K562 (cell line): ENCODE results near the gene RPH3AL. TPM values are rescaled to one million over a fixed set of nuclear protein-coding genes. Genes with fewer than 3 reads are reported as not detected.
"Not testable (repeated sequence)": the region's sequence is repeated elsewhere in the genome, so short reads cannot be mapped to it uniquely, and the experiment has no call there.

Source experiments
- ATAC-seq: fragments of 200-7000 bp; cut with Tn5 transposase; 3 replicates; pipeline ENCODE4 v1.9.1; 2020; ENCODE audit warnings: moderate library complexity
- BruUV-seq: library from RNA; stranded (reverse); fragments of 400-500 nt; replicated peaks from 2 replicates; lab custom pipeline; 2021; lab: Mats Ljungman, UMichigan
- CTCF ChIA-PET: fragments of 300-600 bp; formaldehyde crosslinking; extraction: SDS; loops from one replicate; lab custom pipeline; 2021; ENCODE audit warnings: low intra/inter-chr PET ratio; lab: Yijun Ruan, JAX
- POLR2A ChIA-PET: fragments of 300-600, 350-650 bp; sonication (Branson Sonifier 250); formaldehyde crosslinking; extraction: SDS; loops from one replicate; lab custom pipeline; 2021; ENCODE audit warnings: antibody characterized with exemption, inconsistent platforms; lab: Yijun Ruan, JAX
- DNase-seq, 4 experiments: peaks; one replicate each; pipeline versions ENCODE4 v3.0.0 to v3.0.0-alpha.2; 2011 to 2018; ENCODE audit warnings: low spot score in 3 of 4, mixed read lengths in 3 of 4; ENCODE audit errors: extremely low read depth in 1 of 4
- FAIRE-seq: peaks from 2 replicates; lab custom pipeline; 2011; peaks lifted over from hg19 to GRCh38; lab: Jason Lieb, UNC
- H2AFZ ChIP-seq: 2 replicates; pipeline ENCODE4 v1.6.0; 2011; ENCODE audit warnings: low read depth, low read length, control low read depth, inconsistent platforms
- H3K27ac ChIP-seq: fragments of 200-600 bp; 3 replicates; pipeline ENCODE4 v1.8.0; 2011; ENCODE audit warnings: low read depth, mild to moderate bottlenecking, control low read depth, inconsistent platforms, low read length, moderate library complexity, mixed read lengths; ENCODE audit errors: extremely low read depth
- H3K27me3 ChIP-seq, 2 experiments: fragments of 300-600 bp in 1 of 2; 2 replicates in 1 of 2; 3 replicates in 1 of 2; pipeline versions ENCODE4 v1.6.0 to v1.8.0; 2011; ENCODE audit warnings: inconsistent platforms in 2 of 2, low read length in 2 of 2, mild to moderate bottlenecking in 1 of 2, mixed read lengths in 1 of 2, moderate library complexity in 1 of 2; ENCODE audit not compliant: control insufficient read depth in 2 of 2, insufficient read depth in 2 of 2
- H3K36me3 ChIP-seq: fragments of 300-600 bp; 3 replicates; pipeline ENCODE4 v1.8.0; 2011; ENCODE audit warnings: mild to moderate bottlenecking, low read length, inconsistent platforms; ENCODE audit not compliant: control insufficient read depth, insufficient read depth
- H3K4me1 ChIP-seq, 2 experiments: fragments of 200-600 bp in 1 of 2; replicated peaks in 1 of 2; 2 replicates in 1 of 2; 3 replicates in 1 of 2; pipeline versions ENCODE4 v1.5.1 to v1.8.0; 2011; ENCODE audit warnings: inconsistent platforms in 2 of 2, low read length in 2 of 2, mild to moderate bottlenecking in 1 of 2, mixed read lengths in 1 of 2, moderate library complexity in 1 of 2; ENCODE audit not compliant: control insufficient read depth in 2 of 2, insufficient read depth in 2 of 2
- H3K4me2 ChIP-seq: 2 replicates; pipeline ENCODE4 v1.6.1; 2011; ENCODE audit warnings: low read length, control low read depth, inconsistent platforms, mixed read lengths; ENCODE audit not compliant: insufficient read depth
- H3K4me3 ChIP-seq: fragments of 200-600 bp; sonication (generic), shearing (Covaris generic); 2 replicates; pipeline ENCODE4 v1.5.1; 2016; ENCODE audit warnings: control low read depth, inconsistent platforms
- H3K79me2 ChIP-seq: fragments of 200-600 bp; 3 replicates; pipeline ENCODE4 v1.8.0; 2011; ENCODE audit warnings: low read length, inconsistent platforms; ENCODE audit not compliant: control insufficient read depth, insufficient read depth
- H3K9ac ChIP-seq, 2 experiments: 2 replicates each; pipeline versions ENCODE4 v1.6.0 to v1.6.1; 2011; ENCODE audit warnings: low read depth in 2 of 2, low read length in 2 of 2, control low read depth in 1 of 2, inconsistent platforms in 1 of 2, mild to moderate bottlenecking in 1 of 2, mixed read lengths in 1 of 2; ENCODE audit not compliant: insufficient read depth in 1 of 2
- H3K9me1 ChIP-seq: one replicate; pipeline ENCODE4 v1.6.0; 2011; ENCODE audit warnings: inconsistent platforms, mild to moderate bottlenecking, low read length, moderate library complexity; ENCODE audit not compliant: control insufficient read depth, insufficient read depth
- H3K9me3 ChIP-seq: replicated peaks from 2 replicates; pipeline ENCODE4 v1.5.1; 2011; ENCODE audit warnings: low read depth, low read length, inconsistent platforms; ENCODE audit not compliant: control insufficient read depth, insufficient read depth
- H4K20me1 ChIP-seq: replicated peaks from 2 replicates; pipeline ENCODE4 v1.6.1; 2011; ENCODE audit warnings: low read length, inconsistent platforms, mixed read lengths; ENCODE audit not compliant: control insufficient read depth, insufficient read depth
- CUX1 ChIP-seq: fragments of 200-800 bp; sonication (Bioruptor generic); IDR thresholded peaks from 2 replicates; pipeline ENCODE4 v1.6.1; 2016; ENCODE audit warnings: missing genetic modification characterization, missing compliant biosample characterization
- in situ Hi-C: fragments of 300-500 bp; cut with MboI; formaldehyde crosslinking; loops from 4 replicates; pipeline ENCODE4 v1.15.0; 2018; ENCODE audit warnings: inconsistent platforms, mixed read lengths
- intact Hi-C: fragments of 100-400 bp; cut with micrococcal nuclease; formaldehyde crosslinking; loops from 2 replicates; pipeline ENCODE4 v1.14.2; 2022
- polyA plus RNA-seq, 8 experiments: library from polyadenylated mRNA; depleted of rRNA in 4 of 8; stranded (reverse) in 5 of 8; unstranded in 3 of 8; fragments of >200 nt; fragmentation: Nextera tagmentation in 2 of 8; fragmentation: Illumina TruSeq in 1 of 8; extraction: Ambion mirVana in 2 of 8; extraction: Trizol in 1 of 8; gene quantifications; 2 replicates each; pipeline versions ENCODE4 v1.2.1 to v1.2.3, GENCODE V29; 2011 to 2014; ENCODE audit warnings: inconsistent platforms in 1 of 8, missing spikeins in 1 of 8
- total RNA-seq, 7 experiments: library from RNA; depleted of rRNA in 6 of 7; stranded (reverse); fragments of >200 nt in 6 of 7; fragmentation: Illumina TruSeq in 2 of 7; extraction: Trizol in 2 of 7; gene quantifications; 2 replicates each; pipeline versions ENCODE4 v1.2.1 to v1.2.3, GENCODE V29; 2011 to 2021; ENCODE audit warnings: low replicate concordance in 1 of 7

Gene RPH3AL
- total and polyA plus RNA-seq, 9 of the 15 experiments (the other 6 are each of a cell fraction or from before 2014, with no cell fraction given): 0.18 to 1.7 (median 0.39) TPM

- CTCF ChIA-PET, in situ Hi-C loops, DNase-seq, H3K9ac ChIP-seq, H3K27ac ChIP-seq, H3K4me2 ChIP-seq, H2AFZ ChIP-seq, H3K9me1 ChIP-seq, H3K79me2 ChIP-seq, H3K4me3 ChIP-seq, POLR2A ChIA-PET, H3K36me3 ChIP-seq, H4K20me1 ChIP-seq, FAIRE-seq, H3K4me1 ChIP-seq, intact Hi-C loops, ATAC-seq, H3K9me3 ChIP-seq, BruUV-seq: not testable (repeated sequence)
- peaks cover 0 to 14% of the 10 kb centered on the region in 2 experiments; a peak in 1 of 5 replicates for H3K27me3 ChIP-seq
- TF ChIP-seq CUX1 (CRISPR knock-in tag): peak; percentile 99
Observed at GRCh38 chr17:243924-244323, 108.7 kb downstream of the RPH3AL start.
